ENCODE measurements around the gene POLE2. TPM values are rescaled to one million over a fixed set of nuclear protein-coding genes. Genes with fewer than 3 reads are reported as not detected.
A peak's percentile ranks its signal among the peaks of the same experiment; 100 is the strongest.

POLE2 gene
- total RNA-seq, 1 experiment from 2014 or later = 13.2 TPM

- BruUV-seq (replicated peaks) = no TSS peak
- H3K4me3 Mint-ChIP-seq (ENCODE audit: low read depth, unreplicated experiment) = peak overlapping the region; percentile 95
- H3K36me3 Mint-ChIP-seq (ENCODE audit: insufficient read depth, unreplicated experiment) = peaks cover 57% of the 10 kb centered on the region
- H3K27ac Mint-ChIP-seq (ENCODE audit: unreplicated experiment) = peak overlapping the region; percentile 99
- no peak for DNase-seq
- CTCF ChIA-PET = no interaction called here
- no peaks in the 10 kb centered on the region for H3K27me3 Mint-ChIP-seq (ENCODE audit: unreplicated experiment)
- H3K9me3 Mint-ChIP-seq (ENCODE audit: low read depth, unreplicated experiment) = no peaks in the 10 kb centered on the region
- H3K4me1 Mint-ChIP-seq (ENCODE audit: low read depth, unreplicated experiment) = peaks cover 17% of the 10 kb centered on the region
- intact Hi-C loops (cut with micrococcal nuclease; ENCODE audit: unreplicated experiment) = no loop called here
- TF ChIP-seq CTCF (IDR thresholded peaks at IDR 0.05; ENCODE audit: unreplicated experiment) = no peak
Measured at GRCh38 chr14:49617852-49618519, 70.0 kb downstream of the POLE2 start.

- peaks cover 40% of the 10 kb centered on the region for H3K36me3 Mint-ChIP-seq (ENCODE audit: insufficient read depth, unreplicated experiment)
- no peak overlapping the region for H3K27ac Mint-ChIP-seq (ENCODE audit: unreplicated experiment)
- DNase-seq = no peak
- no peak for TF ChIP-seq CTCF (IDR thresholded peaks at IDR 0.05; ENCODE audit: unreplicated experiment)
- H3K4me3 Mint-ChIP-seq (ENCODE audit: low read depth, unreplicated experiment) = no peak overlapping the region
- CTCF ChIA-PET = no interaction called here
- no peaks in the 10 kb centered on the region for H3K9me3 Mint-ChIP-seq (ENCODE audit: low read depth, unreplicated experiment)
- BruUV-seq (replicated peaks) = no TSS peak
- no peaks in the 10 kb centered on the region for H3K27me3 Mint-ChIP-seq (ENCODE audit: unreplicated experiment)
- intact Hi-C loops (cut with micrococcal nuclease; ENCODE audit: unreplicated experiment) = no loop called here
- H3K4me1 Mint-ChIP-seq (ENCODE audit: low read depth, unreplicated experiment) = peaks cover 17% of the 10 kb centered on the region
Measured at GRCh38 chr14:49615776-49616175, 72.2 kb downstream of the POLE2 start.

- intact Hi-C loops (cut with micrococcal nuclease; ENCODE audit: unreplicated experiment) = no loop called here
- H3K27me3 Mint-ChIP-seq (ENCODE audit: unreplicated experiment) = no peaks in the 10 kb centered on the region
- peaks cover 24% of the 10 kb centered on the region for H3K36me3 Mint-ChIP-seq (ENCODE audit: insufficient read depth, unreplicated experiment)
- H3K4me3 Mint-ChIP-seq (ENCODE audit: low read depth, unreplicated experiment) = no peak overlapping the region
- BruUV-seq (replicated peaks) = no TSS peak
- H3K9me3 Mint-ChIP-seq (ENCODE audit: low read depth, unreplicated experiment) = no peaks in the 10 kb centered on the region
- peaks cover 17% of the 10 kb centered on the region for H3K4me1 Mint-ChIP-seq (ENCODE audit: low read depth, unreplicated experiment)
- no peak for DNase-seq
- no peak overlapping the region for H3K27ac Mint-ChIP-seq (ENCODE audit: unreplicated experiment)
- no peak for TF ChIP-seq CTCF (IDR thresholded peaks at IDR 0.05; ENCODE audit: unreplicated experiment)
- CTCF ChIA-PET = no interaction called here
Measured at GRCh38 chr14:49614196-49614595, 73.8 kb downstream of the POLE2 start.

- BruUV-seq (replicated peaks) = no TSS peak
- H3K4me3 Mint-ChIP-seq (ENCODE audit: low read depth, unreplicated experiment) = no peak overlapping the region
- H3K9me3 Mint-ChIP-seq (ENCODE audit: low read depth, unreplicated experiment) = no peaks in the 10 kb centered on the region
- H3K36me3 Mint-ChIP-seq (ENCODE audit: insufficient read depth, unreplicated experiment) = peaks cover 14% of the 10 kb centered on the region
- CTCF ChIA-PET = no interaction called here
- no peaks in the 10 kb centered on the region for H3K27me3 Mint-ChIP-seq (ENCODE audit: unreplicated experiment)
- peaks cover 3% of the 10 kb centered on the region for H3K4me1 Mint-ChIP-seq (ENCODE audit: low read depth, unreplicated experiment)
- no peak for TF ChIP-seq CTCF (IDR thresholded peaks at IDR 0.05; ENCODE audit: unreplicated experiment)
- intact Hi-C loops (cut with micrococcal nuclease; ENCODE audit: unreplicated experiment) = no loop called here
- no peak for DNase-seq
- H3K27ac Mint-ChIP-seq (ENCODE audit: unreplicated experiment) = no peak overlapping the region
Measured at GRCh38 chr14:49612671-49613070, 75.3 kb downstream of the POLE2 start.
